Tibial artery (tissue), 4 donors: ENCODE data around the gene KIF26A.

ENCODE experiments used
- DNase-seq, 2 donors: peaks; one replicate each; pipeline ENCODE4 v3.0.0-alpha.2; 2019
- H3K27ac ChIP-seq, 2 donors: fragments of 200-600 bp; sonication (generic) in 1 of 2; 1 replicate in 1 of 2; 2 replicates in 1 of 2; pipeline ENCODE4 v1.5.1; 2018 to 2019; ENCODE audit warnings: mild to moderate bottlenecking in 1 of 2
- H3K27me3 ChIP-seq, 2 donors: fragments of 200-600 bp; sonication (generic) in 1 of 2; one replicate each; pipeline versions ENCODE4 v1.5.1 to v1.6.0; 2016 to 2019
- H3K36me3 ChIP-seq, 3 donors: fragments of 200-600 bp; sonication (generic) in 2 of 3; one replicate each; pipeline ENCODE4 v1.5.1; 2016 to 2019; ENCODE audit warnings: mild to moderate bottlenecking in 2 of 3
- H3K4me1 ChIP-seq, 4 donors: fragments of 200-600 bp; sonication (generic) in 2 of 4; 1 replicate in 3 of 4; 2 replicates in 1 of 4; pipeline ENCODE4 v1.5.1; 2016 to 2019
- H3K4me3 ChIP-seq, 2 donors: fragments of 200-600 bp; sonication (generic) in 1 of 2; 1 replicate in 1 of 2; 2 replicates in 1 of 2; pipeline ENCODE4 v1.5.1; 2018 to 2019; ENCODE audit warnings: mild to moderate bottlenecking in 2 of 2
- H3K9me3 ChIP-seq, 3 donors: fragments of 200-600 bp; sonication (generic) in 1 of 3; one replicate each; pipeline ENCODE4 v1.5.1; 2016 to 2019
- intact Hi-C: fragments of 100-400 bp; cut with DNase I; formaldehyde crosslinking; loops from one replicate; pipeline ENCODE4 v1.15.0; 2023; ENCODE audit warnings: low total_unique reads
- TF ChIP-seq, protein P1 (sequence below), 2 experiments: fragments of 200-600 bp in 1 of 2; fragments of 450-650 bp in 1 of 2; IDR thresholded peaks; one replicate each; pipeline ENCODE4 v1.5.1; 2017 to 2019; ENCODE audit warnings: antibody characterized with exemption in 2 of 2, mild to moderate bottlenecking in 1 of 2, moderate library complexity in 1 of 2

Gene KIF26A

DNA sequence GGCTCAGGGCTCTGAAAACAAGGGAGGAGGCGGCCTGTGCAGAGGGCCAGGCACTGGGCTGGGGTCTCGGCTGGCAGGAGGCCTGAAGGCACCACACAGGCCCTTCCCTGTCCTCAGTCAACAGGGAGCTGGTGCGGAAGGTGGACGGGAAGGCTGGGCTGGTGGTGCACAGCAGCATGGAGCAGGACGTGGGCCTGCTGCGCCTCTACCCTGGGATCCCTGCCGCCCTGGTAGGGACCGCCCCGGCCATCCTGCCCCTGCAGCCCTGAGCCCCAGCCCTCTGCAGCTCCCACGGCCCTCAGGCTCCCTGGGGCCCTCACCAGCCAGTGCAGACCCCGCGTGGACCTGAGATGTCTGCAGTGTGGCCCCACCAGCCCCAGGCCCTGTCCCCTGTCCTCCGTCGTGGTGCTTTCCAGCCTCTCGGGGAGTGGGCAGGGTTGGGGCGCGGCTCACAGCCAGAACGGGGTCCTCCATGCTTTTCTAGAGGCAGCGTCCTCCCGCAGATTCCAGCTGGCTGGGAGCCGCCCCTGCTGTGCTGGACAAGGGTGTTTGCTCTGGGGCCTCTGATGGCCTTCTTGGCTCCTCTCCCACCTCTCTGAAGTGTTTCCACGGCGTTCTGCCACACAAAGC is 34.8 kb upstream of the KIF26A start:
- Histone ChIP-seq H3K36me3 (no peaks in the 10 kb centered on the region), H3K4me1 (peaks cover 0 to 4% (median 0%) of the 10 kb centered on the region in 4 donors), H3K27me3 (peaks cover 0 to 52% of the 10 kb centered on the region in 2 donors), H3K9me3 (no peaks in the 10 kb centered on the region), H3K4me3 (no peak overlapping the region), H3K27ac (no peak overlapping the region)
- intact Hi-C loops: no loop called here
- peak in 1 of 2 donors; percentile 63 for DNase-seq
- TF ChIP-seq, protein P1, sequence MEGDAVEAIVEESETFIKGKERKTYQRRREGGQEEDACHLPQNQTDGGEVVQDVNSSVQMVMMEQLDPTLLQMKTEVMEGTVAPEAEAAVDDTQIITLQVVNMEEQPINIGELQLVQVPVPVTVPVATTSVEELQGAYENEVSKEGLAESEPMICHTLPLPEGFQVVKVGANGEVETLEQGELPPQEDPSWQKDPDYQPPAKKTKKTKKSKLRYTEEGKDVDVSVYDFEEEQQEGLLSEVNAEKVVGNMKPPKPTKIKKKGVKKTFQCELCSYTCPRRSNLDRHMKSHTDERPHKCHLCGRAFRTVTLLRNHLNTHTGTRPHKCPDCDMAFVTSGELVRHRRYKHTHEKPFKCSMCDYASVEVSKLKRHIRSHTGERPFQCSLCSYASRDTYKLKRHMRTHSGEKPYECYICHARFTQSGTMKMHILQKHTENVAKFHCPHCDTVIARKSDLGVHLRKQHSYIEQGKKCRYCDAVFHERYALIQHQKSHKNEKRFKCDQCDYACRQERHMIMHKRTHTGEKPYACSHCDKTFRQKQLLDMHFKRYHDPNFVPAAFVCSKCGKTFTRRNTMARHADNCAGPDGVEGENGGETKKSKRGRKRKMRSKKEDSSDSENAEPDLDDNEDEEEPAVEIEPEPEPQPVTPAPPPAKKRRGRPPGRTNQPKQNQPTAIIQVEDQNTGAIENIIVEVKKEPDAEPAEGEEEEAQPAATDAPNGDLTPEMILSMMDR (IDR thresholded peaks at IDR 0.05): no peak

DNA sequence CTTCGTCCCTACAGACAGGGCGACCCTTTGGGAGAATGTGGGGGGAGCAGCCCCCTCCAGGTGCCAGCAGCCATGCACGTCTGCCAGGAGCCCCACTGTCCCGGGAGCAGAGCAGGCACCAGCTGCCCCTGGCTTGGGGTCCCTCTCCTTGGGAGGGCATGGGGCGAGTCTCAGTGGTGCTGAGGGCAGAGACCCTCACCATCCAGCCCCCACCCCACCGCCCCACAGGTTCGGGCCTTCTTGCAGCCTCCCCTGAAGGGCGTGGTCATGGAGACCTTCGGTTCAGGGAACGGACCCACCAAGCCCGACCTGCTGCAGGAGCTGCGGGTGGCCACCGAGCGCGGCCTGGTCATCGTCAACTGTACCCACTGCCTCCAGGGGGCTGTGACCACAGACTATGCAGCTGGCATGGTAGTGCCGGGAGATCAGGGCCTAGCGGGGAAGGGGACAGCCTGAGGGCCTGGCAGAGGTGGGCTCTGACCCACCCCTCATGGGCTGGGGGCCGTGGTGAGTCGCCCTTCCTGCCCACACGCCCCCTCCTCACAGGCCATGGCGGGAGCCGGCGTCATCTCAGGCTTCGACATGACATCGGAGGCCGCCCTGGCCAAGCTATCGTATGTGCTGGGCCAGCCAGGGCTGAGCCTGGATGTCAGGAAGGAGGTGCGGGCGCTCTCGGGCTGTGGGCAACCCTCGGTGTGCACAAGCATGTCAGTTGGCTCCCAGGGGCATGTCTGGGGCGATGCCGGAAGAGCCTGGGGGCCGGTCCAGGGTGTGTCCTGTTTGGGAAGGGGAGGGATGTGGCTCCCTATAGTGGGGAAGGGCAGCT is 34.1 kb upstream of the KIF26A start:
- TF ChIP-seq, protein P1 (IDR thresholded peaks at IDR 0.05): no peak
- intact Hi-C loops: no loop called here
- no peak overlapping the region for H3K27ac ChIP-seq
- H3K4me3 ChIP-seq: no peak overlapping the region
- peak in 1 of 2 donors; percentile 57 for DNase-seq
- no peaks in the 10 kb centered on the region for H3K36me3 ChIP-seq
- H3K4me1 ChIP-seq: peaks cover 0 to 4% (median 0%) of the 10 kb centered on the region in 4 donors
- no peaks in the 10 kb centered on the region for H3K9me3 ChIP-seq
- peaks cover 0 to 57% of the 10 kb centered on the region in 2 donors for H3K27me3 ChIP-seq

DNA sequence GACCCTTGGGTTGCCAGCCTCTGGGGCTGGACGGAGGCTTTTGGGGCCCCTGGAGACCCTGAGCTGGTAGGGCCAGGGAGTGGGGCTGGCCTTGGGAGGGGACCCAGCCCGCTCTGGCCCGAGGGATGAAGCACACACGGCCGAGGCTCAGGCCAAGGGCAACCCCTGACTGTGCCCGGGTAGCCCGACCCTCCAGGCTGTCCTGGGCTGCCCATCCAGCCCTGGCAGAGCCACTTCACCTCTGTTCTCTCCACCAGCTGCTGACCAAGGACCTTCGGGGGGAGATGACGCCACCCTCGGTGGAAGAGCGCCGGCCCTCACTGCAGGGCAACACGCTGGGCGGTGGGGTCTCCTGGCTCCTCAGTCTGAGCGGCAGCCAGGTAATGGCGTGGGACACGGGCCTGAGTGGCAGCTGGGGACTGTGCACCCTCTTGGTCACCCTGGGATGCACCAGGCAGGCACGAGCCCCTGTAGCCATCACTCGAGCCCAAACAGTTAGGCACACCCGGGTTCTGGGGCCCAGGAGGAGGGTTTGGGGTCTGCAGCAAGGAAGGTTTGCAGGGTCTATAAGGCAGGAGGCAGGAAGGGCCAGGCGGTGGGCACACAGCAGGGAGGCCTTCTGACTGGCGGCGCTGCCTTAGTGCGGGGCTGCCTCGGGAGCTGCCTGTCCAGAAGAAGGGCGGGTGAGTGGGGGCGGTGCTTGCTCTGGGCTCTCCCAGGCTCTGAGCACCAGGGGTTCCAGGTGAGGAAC is 33.1 kb upstream of the KIF26A start:
- H3K4me1 ChIP-seq: peaks cover 0 to 4% (median 0%) of the 10 kb centered on the region in 4 donors
- no peak overlapping the region for H3K4me3 ChIP-seq
- peak in 1 of 2 donors; percentile 59 for DNase-seq
- TF ChIP-seq, protein P1 (IDR thresholded peaks at IDR 0.05): no peak
- H3K36me3 ChIP-seq: no peaks in the 10 kb centered on the region
- no peak overlapping the region for H3K27ac ChIP-seq
- H3K27me3 ChIP-seq: peaks cover 0 to 58% of the 10 kb centered on the region in 2 donors
- intact Hi-C loops: no loop called here
- no peaks in the 10 kb centered on the region for H3K9me3 ChIP-seq

DNA sequence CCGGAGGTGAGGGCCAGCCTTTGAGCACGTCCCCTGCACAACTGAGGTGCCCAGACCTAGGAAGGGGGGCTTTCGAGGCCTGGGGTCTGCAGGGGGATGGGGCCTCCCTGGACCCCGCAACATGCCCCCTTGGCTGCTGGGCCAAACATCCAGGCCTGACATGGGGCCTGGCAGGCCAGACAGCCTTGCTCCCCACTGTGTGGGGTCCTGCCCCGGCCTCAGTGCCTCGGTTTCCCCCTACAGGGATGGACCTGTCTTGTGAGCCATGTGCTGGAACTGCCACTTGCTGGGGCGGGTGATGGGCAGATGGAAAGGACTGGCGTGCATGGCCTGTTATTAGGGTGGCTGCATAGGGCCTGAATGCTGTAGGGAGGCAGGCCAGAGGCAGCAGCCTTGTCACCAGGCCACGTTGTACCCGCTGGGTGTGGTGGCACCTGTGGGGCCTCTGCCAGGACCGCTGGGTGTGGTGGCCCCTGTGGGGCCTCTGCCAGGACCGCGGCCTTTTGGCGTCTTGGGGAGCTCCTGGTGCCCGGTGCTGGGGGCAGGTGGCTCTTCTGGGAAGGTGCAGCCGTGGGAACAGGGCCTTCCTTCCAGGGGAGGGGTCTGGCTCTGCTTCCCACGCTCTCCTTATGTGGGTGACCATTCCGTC is 32.4 kb upstream of the KIF26A start:
- TF ChIP-seq, protein P1 (IDR thresholded peaks at IDR 0.05): no peak
- intact Hi-C loops: no loop called here
- peaks cover 0 to 54% of the 10 kb centered on the region in 2 donors for H3K27me3 ChIP-seq
- H3K9me3 ChIP-seq: no peaks in the 10 kb centered on the region
- H3K4me1 ChIP-seq: peaks cover 0 to 1% (median 0%) of the 10 kb centered on the region in 4 donors
- H3K36me3 ChIP-seq: no peaks in the 10 kb centered on the region
- peak in 1 of 2 donors; percentile 51 for DNase-seq
- H3K27ac ChIP-seq: no peak overlapping the region
- no peak overlapping the region for H3K4me3 ChIP-seq

DNA sequence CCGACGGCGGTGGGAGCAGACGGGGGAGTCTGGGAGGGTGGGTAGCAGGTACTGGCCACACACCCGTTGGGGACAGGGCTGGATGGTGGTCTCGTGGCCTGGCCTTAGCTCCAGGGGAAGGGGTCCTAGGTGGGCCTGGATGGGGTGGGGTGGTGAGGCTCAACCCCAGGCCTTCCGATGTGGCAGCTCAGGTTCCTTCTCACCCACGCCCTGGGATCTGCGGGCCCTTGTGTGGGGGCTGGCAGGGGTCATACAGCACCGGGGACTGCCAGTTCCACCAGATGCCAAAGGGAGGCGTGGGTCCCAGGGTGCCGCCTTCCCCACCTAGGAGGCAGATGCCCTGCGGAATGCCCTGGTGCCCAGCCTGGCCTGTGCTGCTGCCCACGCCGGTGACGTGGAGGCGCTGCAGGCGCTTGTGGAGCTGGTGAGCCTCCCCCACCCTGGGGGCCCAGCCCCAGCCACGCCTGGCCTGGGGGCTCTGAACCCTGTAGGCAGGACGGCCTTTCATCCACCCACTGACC is 31.9 kb upstream of the KIF26A start:
- TF ChIP-seq, protein P1 (IDR thresholded peaks at IDR 0.05): no peak
- no peaks in the 10 kb centered on the region for H3K4me1 ChIP-seq
- intact Hi-C loops: no loop called here
- no peak overlapping the region for H3K4me3 ChIP-seq
- H3K36me3 ChIP-seq: no peaks in the 10 kb centered on the region
- peak in 1 of 2 donors; percentile 60 for DNase-seq
- H3K27me3 ChIP-seq: peaks cover 0 to 51% of the 10 kb centered on the region in 2 donors
- H3K27ac ChIP-seq: no peak overlapping the region
- H3K9me3 ChIP-seq: no peaks in the 10 kb centered on the region
